HCT116 (cell line): ENCODE measurements around the gene OXER1. TPM values are rescaled to one million over a fixed set of nuclear protein-coding genes. Genes with fewer than 3 reads are reported as not detected.

Experiments
- ATAC-seq: fragments of 200-7000 bp; cut with Tn5 transposase; 2 replicates; pipeline ENCODE4 v1.9.1; 2020; ENCODE audit warnings: mild to moderate bottlenecking, moderate library complexity
- BruUV-seq: library from RNA; stranded (reverse); fragments of 400-500 nt; replicated peaks from 2 replicates; lab custom pipeline; 2021; lab: Mats Ljungman, UMichigan
- CTCF ChIA-PET: fragments of 300-600 bp; sonication (Branson Sonifier 250); formaldehyde crosslinking; loops from one replicate; lab custom pipeline; 2021; ENCODE audit warnings: antibody characterized with exemption; lab: Charles Lee
- POLR2A ChIA-PET: fragments of 300-600, 350-600 bp; sonication (Branson Sonifier 250); formaldehyde crosslinking; loops from one replicate; lab custom pipeline; 2021; ENCODE audit warnings: antibody characterized with exemption; lab: Charles Lee
- RAD21 ChIA-PET, 2 experiments: fragments of 300-600 bp; sonication (Branson Sonifier 250); formaldehyde crosslinking; loops; one replicate each; lab custom pipeline; 2023; ENCODE audit warnings: low total read pairs in 2 of 2; ENCODE audit not compliant: uncharacterized antibody in 2 of 2, unreplicated experiment in 2 of 2, low non-redundant PET in 1 of 2; lab: Charles Lee
- DNase-seq: peaks from one replicate; pipeline ENCODE4 v3.0.0-alpha.2; 2010; ENCODE audit warnings: low read depth, low spot score
- H2AFZ ChIP-seq: fragments of 200-600 bp; shearing (Covaris generic), sonication (generic); 2 replicates; pipeline ENCODE4 v1.6.1; 2017; ENCODE audit warnings: low read depth, mixed run types, mixed read lengths, antibody characterized with exemption, low read length; ENCODE audit not compliant: poor library complexity, severe bottlenecking
- H3K27ac ChIP-seq: 2 replicates; pipeline ENCODE4 v1.5.1; 2012; ENCODE audit warnings: low read depth, low read length
- H3K27me3 ChIP-seq: fragments of 200-600 bp; sonication (generic); 2 replicates; pipeline ENCODE4 v1.6.1; 2016; ENCODE audit warnings: mixed run types, low read length, mixed read lengths; ENCODE audit not compliant: insufficient read depth
- H3K36me3 ChIP-seq, 2 experiments: fragments of 200-500 bp in 1 of 2; fragments of 200-600 bp in 1 of 2; sonication (Bioruptor generic) in 1 of 2; sonication (generic) in 1 of 2; 2 replicates each; pipeline versions ENCODE4 v1.5.1 to v1.6.1; 2014 to 2016; ENCODE audit warnings: low read length in 2 of 2, inconsistent platforms in 1 of 2, mixed read lengths in 1 of 2, mixed run types in 1 of 2; ENCODE audit not compliant: insufficient read depth in 2 of 2, control insufficient read depth in 1 of 2
- H3K4me1 ChIP-seq, 2 experiments: fragments of 200-600 bp in 1 of 2; sonication (generic) in 1 of 2; 2 replicates each; pipeline versions ENCODE4 v1.5.1 to v1.6.1; 2012 to 2017; ENCODE audit warnings: low read length in 2 of 2, inconsistent platforms in 1 of 2, mild to moderate bottlenecking in 1 of 2, mixed read lengths in 1 of 2, mixed run types in 1 of 2, moderate library complexity in 1 of 2; ENCODE audit not compliant: insufficient read depth in 2 of 2, control insufficient read depth in 1 of 2
- H3K4me2 ChIP-seq: fragments of 200-600 bp; sonication (generic); 2 replicates; pipeline ENCODE4 v1.6.1; 2017; ENCODE audit warnings: mixed run types, low read length, mixed read lengths
- H3K4me3 ChIP-seq, 2 experiments: fragments of 200-600 bp in 1 of 2; sonication (generic) in 1 of 2; replicated peaks in 1 of 2; 2 replicates each; pipeline ENCODE4 v1.5.1; 2011 to 2016; ENCODE audit warnings: low read length in 2 of 2, control low read depth in 1 of 2, low read depth in 1 of 2, mild to moderate bottlenecking in 1 of 2, mixed read lengths in 1 of 2, mixed run types in 1 of 2
- H3K79me2 ChIP-seq: fragments of 200-600 bp; sonication (generic); 2 replicates; pipeline ENCODE4 v1.6.1; 2017; ENCODE audit warnings: mild to moderate bottlenecking, mixed run types, low read length, moderate library complexity, mixed read lengths; ENCODE audit not compliant: insufficient read depth
- H3K9ac ChIP-seq: fragments of 200-600 bp; sonication (generic); 2 replicates; pipeline ENCODE4 v1.6.1; 2016; ENCODE audit warnings: low read length, mixed read lengths
- H3K9me2 ChIP-seq: fragments of 200-600 bp; sonication (generic), shearing (Covaris generic); 2 replicates; pipeline ENCODE4 v1.6.1; 2017; ENCODE audit warnings: mixed run types, mild to moderate bottlenecking, moderate library complexity; ENCODE audit not compliant: insufficient read depth
- H3K9me3 ChIP-seq, 2 experiments: fragments of 200-500 bp in 1 of 2; fragments of 200-600 bp in 1 of 2; sonication (Bioruptor generic) in 1 of 2; sonication (generic) in 1 of 2; 2 replicates each; pipeline ENCODE4 v1.6.1; 2014 to 2017; ENCODE audit warnings: low read length in 2 of 2, mixed read lengths in 2 of 2, inconsistent platforms in 1 of 2, low read depth in 1 of 2, mild to moderate bottlenecking in 1 of 2, mixed run types in 1 of 2, moderate library complexity in 1 of 2; ENCODE audit not compliant: control insufficient read depth in 1 of 2, insufficient read depth in 1 of 2
- H4K20me1 ChIP-seq: fragments of 200-600 bp; sonication (generic), shearing (Covaris generic); 2 replicates; pipeline ENCODE4 v1.6.1; 2017; ENCODE audit warnings: mixed run types, mild to moderate bottlenecking, moderate library complexity; ENCODE audit not compliant: insufficient read depth
- CEBPB ChIP-seq: IDR thresholded peaks from 2 replicates; pipeline ENCODE4 v1.6.1; 2012; ENCODE audit warnings: low read depth
- EGR1 ChIP-seq: IDR thresholded peaks from 2 replicates; pipeline ENCODE4 v1.6.1; 2012; ENCODE audit warnings: low read depth
- ELF1 ChIP-seq: IDR thresholded peaks from 2 replicates; pipeline ENCODE4 v1.6.1; 2012; ENCODE audit warnings: low read depth, borderline replicate concordance
- EZH2 ChIP-seq: fragments of 200-600 bp; sonication (generic); IDR thresholded peaks from 2 replicates; pipeline ENCODE4 v1.6.1; 2017; ENCODE audit warnings: antibody characterized with exemption, mixed run types
- EZH2phosphoT487 ChIP-seq: fragments of 200-600 bp; IDR thresholded peaks from 2 replicates; pipeline ENCODE4 v1.6.1; 2018; ENCODE audit warnings: antibody characterized with exemption, borderline replicate concordance
- POLR2A ChIP-seq: IDR thresholded peaks from 2 replicates; pipeline ENCODE4 v1.7.0; 2011; ENCODE audit warnings: borderline replicate concordance; ENCODE audit not compliant: insufficient read depth, insufficient read length; ENCODE audit errors: extremely low read depth
- POLR2AphosphoS5 ChIP-seq: IDR thresholded peaks from 2 replicates; pipeline ENCODE4 v1.6.1; 2011; ENCODE audit warnings: mild to moderate bottlenecking, low read depth, low read length, moderate library complexity
- RAD21 ChIP-seq: IDR thresholded peaks from 2 replicates; pipeline ENCODE4 v1.6.1; 2012; ENCODE audit warnings: low read depth, mild to moderate bottlenecking
- REST ChIP-seq: IDR thresholded peaks from 2 replicates; pipeline ENCODE4 v1.6.1; 2012; ENCODE audit warnings: low read depth
- SIN3A ChIP-seq: IDR thresholded peaks from 2 replicates; pipeline ENCODE4 v1.6.1; 2012; ENCODE audit warnings: low read depth
- SP1 ChIP-seq: IDR thresholded peaks from 2 replicates; pipeline ENCODE4 v1.6.1; 2012; ENCODE audit warnings: low read depth
- SRF ChIP-seq: IDR thresholded peaks from 2 replicates; pipeline ENCODE4 v1.6.1; 2012; ENCODE audit warnings: low read depth
- ZFX ChIP-seq: fragments of 450-650 bp; IDR thresholded peaks from 2 replicates; pipeline ENCODE4 v1.6.1; 2017
- intact Hi-C: fragments of 100-400 bp; cut with micrococcal nuclease; formaldehyde crosslinking; loops from 2 replicates; pipeline ENCODE4 v1.10.0; 2022
- total RNA-seq: library from RNA; stranded (reverse); gene quantifications from one replicate; pipeline ENCODE4 v1.2.1, GENCODE V29; 2021; ENCODE audit not compliant: unreplicated experiment

The OXER1 gene
- total RNA-seq, 1 experiment from 2014 or later: not detected

GRCh38 chr2:42795841-42796301 is 31.9 kb upstream of the OXER1 start:
- ATAC-seq: no peak
- no peaks in the 10 kb centered on the region for H3K36me3 ChIP-seq
- RAD21 ChIA-PET: no interaction called here
- no peaks in the 10 kb centered on the region for H4K20me1 ChIP-seq
- TF ChIP-seq EGR1 (no peak), EZH2 (no peak), SP1 (no peak), ELF1 (no peak)
- intact Hi-C loops: no loop called here
- H2AFZ ChIP-seq: no peak overlapping the region
- POLR2A ChIA-PET: no interaction called here
- H3K27me3 ChIP-seq: no peaks in the 10 kb centered on the region
- no peaks in the 10 kb centered on the region for H3K9me2 ChIP-seq
- CTCF ChIA-PET: no interaction called here
- BruUV-seq: no TSS peak
- H3K9me3 ChIP-seq: no peaks in the 10 kb centered on the region
- DNase-seq: no peak
- no peak overlapping the region for H3K4me2 ChIP-seq
- H3K4me3 ChIP-seq: no peak overlapping the region
- no peak overlapping the region for H3K27ac ChIP-seq
- no peaks in the 10 kb centered on the region for H3K4me1 ChIP-seq
- no peak overlapping the region for H3K9ac ChIP-seq
- H3K79me2 ChIP-seq: no peaks in the 10 kb centered on the region

- CTCF ChIA-PET: no interaction called here
- ATAC-seq (no peak), DNase-seq (no peak)
- no TSS peak for BruUV-seq
- H3K27ac ChIP-seq: no peak overlapping the region
- TF ChIP-seq RAD21 (no peak), SRF (no peak), POLR2AphosphoS5 (no peak), ZFX (no peak), EZH2phosphoT487 (no peak), ELF1 (no peak), CEBPB (no peak), SIN3A (no peak), POLR2A (no peak), EGR1 (no peak), REST (no peak)
- TF ChIP-seq, all 23 proteins: peak for 0
- Histone ChIP-seq H3K4me1 (no peaks in the 10 kb centered on the region), H3K9ac (no peak overlapping the region), H3K4me2 (no peak overlapping the region), H3K4me3 (no peak overlapping the region), H3K9me3 (no peaks in the 10 kb centered on the region), H3K27me3 (no peaks in the 10 kb centered on the region), H3K36me3 (no peaks in the 10 kb centered on the region), H4K20me1 (no peaks in the 10 kb centered on the region), H3K9me2 (no peaks in the 10 kb centered on the region), H2AFZ (no peak overlapping the region), H3K79me2 (no peaks in the 10 kb centered on the region)
- ChIA-PET POLR2A (no interaction called here), RAD21 (no interaction called here)
- intact Hi-C loops: no loop called here
Measured at GRCh38 chr2:42795275-42795674, 31.3 kb upstream of the OXER1 start.
